Heart right ventricle (tissue), 16 donors: ENCODE results near the gene PGAM2. TPM values are rescaled to one million over a fixed set of nuclear protein-coding genes. Genes with fewer than 3 reads are reported as not detected.

Experiments
- ATAC-seq, 8 donors: fragments of 200-7000 bp; cut with Tn5 transposase; one replicate each; pipeline ENCODE4 v1.9.1; 2020; ENCODE audit warnings: mild to moderate bottlenecking in 8 of 8, moderate library complexity in 8 of 8, moderate number of reproducible peaks in 1 of 8
- DNase-seq, 2 donors: peaks; one replicate each; pipeline ENCODE4 v3.0.0-alpha.2; 2020
- H3K27ac ChIP-seq, 10 donors: fragments of 200-600 bp; sonication (generic) in 2 of 10; one replicate each; pipeline versions ENCODE4 v1.5.0 to v1.8.0; 2020 to 2022; ENCODE audit warnings: mild to moderate bottlenecking in 3 of 10
- H3K27me3 ChIP-seq, 7 donors: fragments of 200-600 bp; one replicate each; pipeline ENCODE4 v1.8.0; 2021 to 2022; ENCODE audit warnings: mild to moderate bottlenecking in 2 of 7
- H3K36me3 ChIP-seq, 9 donors: fragments of 200-600 bp; sonication (generic) in 1 of 9; one replicate each; pipeline versions ENCODE4 v1.5.0 to v1.8.0; 2020 to 2022; ENCODE audit warnings: mild to moderate bottlenecking in 2 of 9
- H3K4me1 ChIP-seq, 9 donors: fragments of 200-600 bp; sonication (generic) in 1 of 9; one replicate each; pipeline versions ENCODE4 v1.5.0 to v1.8.0; 2020 to 2022; ENCODE audit warnings: mild to moderate bottlenecking in 4 of 9
- H3K4me3 ChIP-seq, 10 donors: fragments of 200-600 bp; sonication (generic) in 2 of 10; one replicate each; pipeline versions ENCODE4 v1.5.0 to v1.8.0; 2020 to 2022; ENCODE audit warnings: mild to moderate bottlenecking in 7 of 10, moderate library complexity in 2 of 10
- H3K9me3 ChIP-seq, 11 donors: fragments of 200-600 bp in 10 of 11; sonication (generic) in 2 of 11; one replicate each; pipeline versions ENCODE4 v1.5.0 to v1.8.0; 2013 to 2022; ENCODE audit warnings: mild to moderate bottlenecking in 2 of 11, control low read depth in 1 of 11, moderate library complexity in 1 of 11
- CTCF ChIP-seq, 9 donors: fragments of 200-600 bp; sonication (generic) in 2 of 9; IDR thresholded peaks; one replicate each; pipeline versions ENCODE4 v1.5.0 to v1.8.0; 2021 to 2022; ENCODE audit warnings: antibody characterized with exemption in 9 of 9, mild to moderate bottlenecking in 5 of 9, moderate library complexity in 1 of 9
- WGBS, 2 donors: extraction: QIAGEN DNeasy Blood & Tissue Kit; methylation state at CpG; one replicate each; pipeline ENCODE4 v1.1.7; 2013; ENCODE audit warnings: inconsistent platforms in 1 of 2; 5-methylcytosine and 5-hydroxymethylcytosine counted together
- intact Hi-C, 10 donors: fragments of 100-400 bp; cut with DNase I; formaldehyde crosslinking; loops; one replicate each; pipeline versions ENCODE4 v1.11.1 to v1.14.2; 2022
- polyA plus RNA-seq, 2 donors: library from polyadenylated mRNA; stranded (reverse); fragments of 200-250 nt; gene quantifications; one replicate each; pipeline ENCODE4 v1.2.3, GENCODE V29; 2013
- total RNA-seq, 10 donors: library from RNA; stranded (reverse); fragmentation: NEBNext Ultra II Directional in 3 of 10; extraction: Animal tissue kit (Norgen Biotek cat#: 25700) in 3 of 10; gene quantifications; one replicate each; pipeline versions ENCODE4 v1.2.1 to v1.2.4, GENCODE V29; 2021 to 2023
- donor health status: Arrhythmogenic right ventricular cardiomyopathy.
- donor health status: ischemic (EF 13 %, LVEDD 7.1; RV severe dilation, severe dysfunction).
- donor health status: healthy with polysubstance abuse.
- donor health status: DM: no; HTN: yes; CAD: no.
- donor health status: DM: no; HTN: no; CAD: no.
- donor health status: ischemic (EF 25% LVEDD 6.9; RV normal size, moderate dysfunction).
- donor health status: ischemic (EF 25% LVEDD 5.7; RV mildly dilated, moderate dysfunction).
- donor health status: healthy.
- donor health status: DM: yes; HTN: yes; CAD: no.
- donor health status: Ischemic cardiomyopathy.
- donor health status: ischemic (EF 35%, LVEDD 5.7; RV mildly dilated, moderate dysfunction).
- donor health status: nonischemic (EF 11% LVEDD 7.7; RV severe dilation, severe dysfunction).
- donor health status: DM: yes; HTN: yes; CAD: no.
- donor health status: PGD.
- donor health status: ischemic (EF 29% LVEDD 5.4; RV normal size, mild dysfunction).
- donor health status: nonischemic (EF 23%, LVEDD 6.1; RV moderate dilation, normal function).

PGAM2 gene
- total and polyA plus RNA-seq, 12 donors = 367 to 2,327 (median 557) TPM

DNA sequence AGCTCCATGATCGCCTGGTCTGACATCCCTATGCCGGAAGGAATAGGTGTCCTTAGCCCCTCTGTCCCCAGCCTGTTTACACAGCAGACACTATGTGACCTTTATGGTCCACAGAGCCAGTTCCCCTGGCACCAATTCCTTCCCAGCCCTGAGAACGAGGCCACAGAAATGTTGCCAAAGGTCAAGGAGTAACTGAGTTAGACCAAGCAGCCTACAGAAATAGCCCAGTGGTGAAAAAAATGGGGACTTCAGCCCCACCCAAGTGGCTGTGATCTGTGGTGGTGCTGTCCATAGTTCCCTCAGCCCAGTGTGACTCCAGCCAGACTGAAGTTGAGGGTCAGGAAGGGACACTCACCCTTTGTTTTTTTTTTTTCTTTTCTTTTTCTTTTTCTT lies 2.5 kb downstream of the PGAM2 start:
- H3K9me3 ChIP-seq = no peaks in the 10 kb centered on the region
- 48 to 61% methylated on average over 3 of the region's 3 CpGs for WGBS, 2 donors
- DNase-seq (no peak), ATAC-seq (peak in 6 of 8 donors; percentile 1 to 12 (median 3))
- no peak for TF ChIP-seq CTCF (IDR thresholded peaks at IDR 0.05)
- intact Hi-C loops = no loop called here
- H3K36me3 ChIP-seq = peaks cover 0 to 50% (median 35%) of the 10 kb centered on the region in 9 donors
- peak overlapping the region in 2 of 10 donors; percentile 54 to 59 for H3K4me3 ChIP-seq
- H3K4me1 ChIP-seq = peaks cover 17 to 76% (median 48%) of the 10 kb centered on the region in 9 donors
- peak overlapping the region in 9 of 10 donors; percentile 11 to 89 (median 80) for H3K27ac ChIP-seq
- no peaks in the 10 kb centered on the region for H3K27me3 ChIP-seq

DNA sequence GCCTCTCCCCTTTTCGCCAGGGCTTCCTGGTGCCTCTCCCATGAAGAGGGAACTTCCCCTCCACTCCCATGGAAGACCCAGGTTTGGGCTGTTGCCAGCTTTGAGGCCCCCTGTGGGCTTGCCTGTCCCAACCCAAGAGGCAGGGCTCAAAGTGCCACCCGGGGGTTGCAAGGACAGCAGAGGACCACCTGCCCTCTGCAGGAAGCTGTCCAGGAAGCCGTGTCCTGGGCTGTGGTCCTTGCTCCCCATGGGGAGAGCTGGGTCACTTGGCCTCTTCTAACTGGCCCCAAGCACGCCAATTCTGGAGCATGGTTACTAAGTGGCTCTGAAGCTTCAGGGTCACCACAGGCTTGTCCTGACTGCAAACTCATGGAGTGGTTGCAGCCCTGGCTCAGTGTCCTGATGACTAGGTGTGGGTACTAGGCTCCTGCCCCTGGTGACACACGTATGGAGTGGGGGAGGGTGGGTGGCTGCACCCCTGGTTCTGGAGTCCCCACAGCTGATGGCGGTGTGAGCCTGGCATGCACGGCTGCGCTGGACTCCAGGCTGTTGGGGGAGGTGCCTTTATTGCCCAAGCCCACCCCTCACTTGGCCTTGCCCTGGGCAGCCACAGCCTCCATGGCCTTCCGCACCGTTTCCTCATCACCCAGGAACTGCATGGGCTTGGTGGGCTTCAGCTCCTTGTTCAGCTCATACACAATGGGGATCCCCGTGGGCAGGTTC lies 3.0 kb downstream of the PGAM2 start:
- Histone ChIP-seq H3K36me3 (peaks cover 0 to 55% (median 40%) of the 10 kb centered on the region in 9 donors), H3K4me1 (peaks cover 17 to 74% (median 48%) of the 10 kb centered on the region in 9 donors), H3K27me3 (no peaks in the 10 kb centered on the region), H3K27ac (peak overlapping the region in 8 of 10 donors; percentile 37 to 89 (median 74)), H3K4me3 (no peak overlapping the region), H3K9me3 (no peaks in the 10 kb centered on the region)
- no peak for TF ChIP-seq CTCF (IDR thresholded peaks at IDR 0.05)
- intact Hi-C loops = no loop called here
- ATAC-seq = peak in 1 of 8 donors; percentile 1
- DNase-seq = no peak
- 70 to 74% methylated on average over 11 of the region's 11 CpGs for WGBS, 2 donors

- Histone ChIP-seq H3K4me3 (no peak overlapping the region), H3K36me3 (peaks cover 0 to 62% (median 47%) of the 10 kb centered on the region in 9 donors), H3K27ac (peak overlapping the region in 5 of 10 donors; percentile 46 to 89 (median 80)), H3K9me3 (no peaks in the 10 kb centered on the region), H3K4me1 (peaks cover 17 to 74% (median 46%) of the 10 kb centered on the region in 9 donors), H3K27me3 (no peaks in the 10 kb centered on the region)
- WGBS, 2 donors = 74 to 83% methylated on average over 8 of the region's 8 CpGs
- no peak for DNase-seq
- intact Hi-C loops = no loop called here
- ATAC-seq = no peak
- no peak for TF ChIP-seq CTCF (IDR thresholded peaks at IDR 0.05)
Observed at GRCh38 chr7:44061645-44062179, 3.7 kb downstream of the PGAM2 start.

DNA sequence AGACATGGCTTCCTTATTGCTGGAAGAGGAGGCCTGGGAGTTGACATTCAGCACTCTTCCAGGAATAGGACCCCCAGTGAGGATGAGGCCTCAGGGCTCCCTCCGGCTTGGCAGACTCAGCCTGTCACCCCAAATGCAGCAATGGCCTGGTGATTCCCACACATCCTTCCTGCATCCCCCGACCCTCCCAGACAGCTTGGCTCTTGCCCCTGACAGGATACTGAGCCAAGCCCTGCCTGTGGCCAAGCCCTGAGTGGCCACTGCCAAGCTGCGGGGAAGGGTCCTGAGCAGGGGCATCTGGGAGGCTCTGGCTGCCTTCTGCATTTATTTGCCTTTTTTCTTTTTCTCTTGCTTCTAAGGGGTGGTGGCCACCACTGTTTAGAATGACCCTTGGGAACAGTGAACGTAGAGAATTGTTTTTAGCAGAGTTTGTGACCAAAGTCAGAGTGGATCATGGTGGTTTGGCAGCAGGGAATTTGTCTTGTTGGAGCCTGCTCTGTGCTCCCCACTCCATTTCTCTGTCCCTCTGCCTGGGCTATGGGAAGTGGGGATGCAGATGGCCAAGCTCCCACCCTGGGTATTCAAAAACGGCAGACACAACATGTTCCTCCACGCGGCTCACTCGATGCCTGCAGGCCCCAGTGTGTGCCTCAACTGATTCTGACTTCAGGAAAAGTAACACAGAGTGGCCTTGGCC lies 4.3 kb downstream of the PGAM2 start:
- intact Hi-C loops = no loop called here
- ATAC-seq (no peak), DNase-seq (peak in 1 of 2 donors; percentile 20)
- TF ChIP-seq CTCF (IDR thresholded peaks at IDR 0.05) = no peak
- Histone ChIP-seq H3K36me3 (peaks cover 0 to 68% (median 53%) of the 10 kb centered on the region in 9 donors), H3K27me3 (no peaks in the 10 kb centered on the region), H3K4me3 (no peak overlapping the region), H3K27ac (peak overlapping the region in 5 of 10 donors; percentile 4 to 80 (median 27)), H3K4me1 (peaks cover 15 to 73% (median 40%) of the 10 kb centered on the region in 9 donors), H3K9me3 (no peaks in the 10 kb centered on the region)
- WGBS, 2 donors = 71 to 72% methylated on average over 8 of the region's 8 CpGs
